Peyer's patch (tissue), 4 donors: ENCODE data around the gene ZIC5. TPM values are rescaled to one million over a fixed set of nuclear protein-coding genes. Genes with fewer than 3 reads are reported as not detected.
"Not testable (repeated sequence)": the region's sequence is repeated elsewhere in the genome, so short reads cannot be mapped to it uniquely, and the experiment has no call there.

Experiments
- DNase-seq, 3 donors: peaks; one replicate each; pipeline ENCODE4 v3.0.0-alpha.2; 2017 to 2019
- H3K27ac ChIP-seq, 4 donors: fragments of 200-600 bp; sonication (generic); one replicate each; pipeline ENCODE4 v1.5.1; 2016 to 2019
- H3K27me3 ChIP-seq, 2 donors: fragments of 200-600 bp; sonication (generic); one replicate each; pipeline ENCODE4 v1.5.1; 2019
- H3K36me3 ChIP-seq, 3 donors: fragments of 200-600 bp; sonication (generic); one replicate each; pipeline ENCODE4 v1.5.1; 2016 to 2019
- H3K4me1 ChIP-seq, 4 donors: fragments of 200-600 bp; sonication (generic); one replicate each; pipeline ENCODE4 v1.5.1; 2016 to 2019
- H3K4me3 ChIP-seq, 4 donors: fragments of 200-600 bp; sonication (generic); 1 replicate in 3 of 4; 2 replicates in 1 of 4; pipeline ENCODE4 v1.5.1; 2016 to 2019; ENCODE audit warnings: mild to moderate bottlenecking in 1 of 4
- H3K9me3 ChIP-seq, 4 donors: fragments of 200-600 bp; sonication (generic); one replicate each; pipeline ENCODE4 v1.5.1; 2016 to 2019; ENCODE audit warnings: mild to moderate bottlenecking in 1 of 4
- CTCF ChIP-seq, 6 experiments: fragments of 450-650 bp in 4 of 6; fragments of 200-600 bp in 2 of 6; sonication (generic) in 1 of 6; IDR thresholded peaks; one replicate each; pipeline ENCODE4 v1.5.1; 2017 to 2019; ENCODE audit warnings: antibody characterized with exemption in 6 of 6, mild to moderate bottlenecking in 3 of 6, moderate library complexity in 1 of 6
- POLR2A ChIP-seq, 2 donors: fragments of 450-650 bp; IDR thresholded peaks; one replicate each; pipeline ENCODE4 v1.5.1; 2017; ENCODE audit warnings: antibody characterized with exemption in 2 of 2, mild to moderate bottlenecking in 2 of 2, moderate library complexity in 2 of 2
- total RNA-seq, 4 donors: library from RNA; depleted of rRNA; stranded (reverse); fragments of >200 nt; gene quantifications; one replicate each; pipeline ENCODE4 v1.1.0, GENCODE V29; 2016

ZIC5 gene
- total RNA-seq, 4 donors from 2014 or later, result not detected

DNA sequence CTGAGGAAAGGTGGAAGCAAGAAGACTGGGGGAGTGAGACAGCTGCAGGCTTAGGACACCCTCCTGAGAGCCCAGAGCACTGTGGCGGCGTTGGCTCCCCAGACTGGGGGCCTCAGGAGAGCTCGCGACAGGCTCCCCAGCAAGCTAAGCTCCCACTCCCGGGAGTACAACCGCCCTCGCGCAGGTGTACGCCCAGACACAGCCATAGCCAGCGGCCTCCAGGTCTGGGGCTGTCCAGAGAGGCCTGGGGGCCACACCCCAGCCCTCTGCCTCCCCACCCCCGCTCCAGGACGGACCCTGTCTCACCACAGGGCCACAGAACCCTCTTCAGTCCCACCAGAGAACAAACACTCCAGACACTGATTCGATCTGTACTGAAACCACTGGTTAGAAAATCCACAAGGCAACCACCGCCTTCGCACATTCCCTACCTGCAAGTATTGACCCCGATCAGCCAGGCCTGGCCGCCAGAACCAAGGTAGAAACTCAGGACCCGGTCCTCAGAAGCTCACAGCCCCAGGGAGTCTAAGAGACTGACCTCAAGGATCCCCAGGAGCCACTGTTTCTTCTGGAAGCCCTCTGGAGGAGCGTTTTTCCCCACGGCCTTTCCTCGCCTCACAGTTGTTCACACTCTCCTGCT, 16.3 kb downstream of the ZIC5 start:
- Histone ChIP-seq H3K4me3 (no peak overlapping the region), H3K36me3 (no peaks in the 10 kb centered on the region), H3K9me3 (no peaks in the 10 kb centered on the region), H3K27me3 (peaks cover 0 to 54% of the 10 kb centered on the region in 2 donors), H3K4me1 (peaks cover 0 to 36% (median 7%) of the 10 kb centered on the region in 4 donors), H3K27ac (no peak overlapping the region)
- no peak for DNase-seq
- TF ChIP-seq CTCF (IDR thresholded peaks at IDR 0.05) (no peak), POLR2A (IDR thresholded peaks at IDR 0.05) (no peak)

DNA sequence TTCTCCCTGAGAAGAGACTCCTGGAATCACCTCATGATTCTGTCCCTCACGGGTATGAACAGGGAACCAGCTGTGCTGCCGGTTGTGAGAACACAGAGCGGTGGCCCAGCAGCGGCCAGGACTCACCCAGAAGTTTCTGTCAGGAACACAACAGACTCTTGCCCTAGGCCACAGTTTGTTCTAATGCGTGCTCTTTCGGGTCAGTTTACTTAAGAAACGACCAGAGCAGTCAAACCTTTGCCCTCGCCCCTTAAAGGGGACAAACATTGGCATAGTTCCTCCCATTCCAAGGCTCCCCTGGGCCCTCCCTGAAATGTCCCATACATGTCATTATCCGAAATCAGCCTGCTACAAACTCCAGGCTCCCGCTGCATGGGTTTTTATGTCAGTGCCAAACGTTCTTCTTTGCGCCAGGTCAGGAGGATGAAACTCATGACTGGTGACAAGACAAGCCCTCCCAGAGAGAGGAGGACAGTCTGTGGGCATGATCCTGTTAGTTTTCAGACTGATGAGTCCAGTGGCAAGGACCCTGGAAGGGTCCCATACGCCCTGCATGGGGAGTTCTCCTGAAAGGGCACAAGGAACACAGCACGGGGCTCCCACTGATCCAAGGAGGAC, 18.3 kb downstream of the ZIC5 start:
- H3K4me3 ChIP-seq, result no peak overlapping the region
- H3K36me3 ChIP-seq, result no peaks in the 10 kb centered on the region
- peaks cover 0 to 35% of the 10 kb centered on the region in 2 donors for H3K27me3 ChIP-seq
- DNase-seq, result no peak
- no peak for TF ChIP-seq CTCF (IDR thresholded peaks at IDR 0.05)
- TF ChIP-seq POLR2A (IDR thresholded peaks at IDR 0.05), result no peak
- no peaks in the 10 kb centered on the region for H3K9me3 ChIP-seq
- H3K27ac ChIP-seq, result no peak overlapping the region
- H3K4me1 ChIP-seq, result peaks cover 0 to 27% (median 5%) of the 10 kb centered on the region in 4 donors

GRCh38 chr13:99951666-99952065, 19.9 kb downstream of the ZIC5 start:
- not testable (repeated sequence) for H3K27ac ChIP-seq, H3K9me3 ChIP-seq, H3K36me3 ChIP-seq, H3K4me3 ChIP-seq, DNase-seq
- Histone ChIP-seq H3K4me1 (peaks cover 0 to 13% (median 5%) of the 10 kb centered on the region in 4 donors), H3K27me3 (peaks cover 0 to 19% of the 10 kb centered on the region in 2 donors)

GRCh38 chr13:99949679-99950413, 21.7 kb downstream of the ZIC5 start:
- H3K4me1 ChIP-seq, result no peaks in the 10 kb centered on the region
- no peaks in the 10 kb centered on the region for H3K9me3 ChIP-seq
- H3K4me3 ChIP-seq, result no peak overlapping the region
- H3K36me3 ChIP-seq, result no peaks in the 10 kb centered on the region
- no peak overlapping the region for H3K27ac ChIP-seq
- DNase-seq, result no peak
- H3K27me3 ChIP-seq, result peaks cover 0 to under 1% of the 10 kb centered on the region in 2 donors
- no peak for TF ChIP-seq POLR2A (IDR thresholded peaks at IDR 0.05)
- TF ChIP-seq CTCF (IDR thresholded peaks at IDR 0.05), result no peak

DNA sequence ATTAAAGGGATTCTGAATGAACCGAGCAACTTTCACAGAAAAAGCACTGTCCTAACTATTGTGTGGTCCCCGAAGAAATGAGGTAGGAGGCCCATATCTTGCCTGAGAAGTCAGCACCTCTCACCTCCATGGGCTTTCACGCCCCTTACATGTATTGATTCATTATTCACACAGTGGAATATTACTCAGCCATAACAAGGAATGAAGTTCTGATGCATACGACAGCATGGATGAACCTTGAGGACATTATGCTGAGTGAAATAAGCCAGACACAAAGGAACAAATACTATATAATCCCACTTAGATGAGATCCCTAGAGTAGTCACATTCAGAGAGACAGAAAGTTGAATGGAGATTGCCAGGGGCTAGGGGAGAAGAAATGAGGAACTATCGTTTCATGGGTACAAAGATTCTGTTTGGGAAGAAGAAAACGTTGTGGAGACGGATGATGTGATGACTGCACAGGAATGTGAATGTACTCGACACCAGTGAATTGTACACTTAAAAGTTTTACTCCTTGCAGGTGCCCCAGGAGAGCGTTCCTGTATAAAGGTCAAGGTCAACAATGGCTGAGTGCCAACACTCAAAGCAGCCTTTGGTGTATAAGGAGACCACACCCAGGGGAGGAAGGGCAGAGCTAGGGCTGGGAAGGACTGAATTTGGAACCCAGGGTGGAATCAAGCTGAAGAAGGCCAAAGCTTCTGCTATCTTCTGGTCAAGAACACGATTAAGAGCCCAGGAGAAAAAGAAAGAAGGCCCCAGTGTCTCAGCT, 22.5 kb downstream of the ZIC5 start:
- no peak for DNase-seq
- Histone ChIP-seq H3K27me3 (no peaks in the 10 kb centered on the region), H3K4me3 (no peak overlapping the region), H3K9me3 (no peaks in the 10 kb centered on the region), H3K4me1 (no peaks in the 10 kb centered on the region), H3K36me3 (no peaks in the 10 kb centered on the region), H3K27ac (no peak overlapping the region)
- no peak for TF ChIP-seq CTCF (IDR thresholded peaks at IDR 0.05)
